Stimulated activated naive CD8-positive, alpha-beta T cell treated with anti-CD3 and anti-CD28 coated beads, Interleukin-15, Interleukin-2, amounts not matched to agents 100 ng/mL and 50 ng/mL, for 24 hours (primary cell): ENCODE results near the gene WFDC12.

Source experiments
- H3K27ac Mint-ChIP-seq: one replicate; pipeline ENCODE4 v1.8.0; 2021; ENCODE audit warnings: mild to moderate bottlenecking, mixed read lengths
- H3K27me3 Mint-ChIP-seq: one replicate; pipeline ENCODE4 v1.8.0; 2021; ENCODE audit warnings: mixed read lengths
- H3K36me3 Mint-ChIP-seq: one replicate; pipeline ENCODE4 v1.8.0; 2021; ENCODE audit warnings: low read depth, mixed read lengths
- H3K4me1 Mint-ChIP-seq: one replicate; pipeline ENCODE4 v1.8.0; 2021; ENCODE audit warnings: low read depth, mixed read lengths
- H3K4me3 Mint-ChIP-seq: one replicate; pipeline ENCODE4 v1.8.0; 2021; ENCODE audit warnings: mild to moderate bottlenecking, mixed read lengths
- H3K9me3 Mint-ChIP-seq: one replicate; pipeline ENCODE4 v1.8.0; 2021; ENCODE audit warnings: mixed read lengths

WFDC12 gene

GRCh38 chr20:45105317-45105716 lies 18.9 kb downstream of the WFDC12 start:
- no peaks in the 10 kb centered on the region for H3K9me3 Mint-ChIP-seq
- H3K27me3 Mint-ChIP-seq: peaks cover 32% of the 10 kb centered on the region
- no peak overlapping the region for H3K4me3 Mint-ChIP-seq
- H3K36me3 Mint-ChIP-seq: no peaks in the 10 kb centered on the region
- no peak overlapping the region for H3K27ac Mint-ChIP-seq
- H3K4me1 Mint-ChIP-seq: no peaks in the 10 kb centered on the region

GRCh38 chr20:45104786-45105185 lies 19.5 kb downstream of the WFDC12 start:
- H3K4me1 Mint-ChIP-seq: no peaks in the 10 kb centered on the region
- H3K4me3 Mint-ChIP-seq: no peak overlapping the region
- H3K27me3 Mint-ChIP-seq: peaks cover 37% of the 10 kb centered on the region
- no peaks in the 10 kb centered on the region for H3K9me3 Mint-ChIP-seq
- H3K36me3 Mint-ChIP-seq: no peaks in the 10 kb centered on the region
- no peak overlapping the region for H3K27ac Mint-ChIP-seq

GRCh38 chr20:45103072-45103471 lies 21.2 kb downstream of the WFDC12 start:
- H3K27ac Mint-ChIP-seq: no peak overlapping the region
- H3K4me3 Mint-ChIP-seq: no peak overlapping the region
- H3K27me3 Mint-ChIP-seq: peaks cover 50% of the 10 kb centered on the region
- H3K36me3 Mint-ChIP-seq: no peaks in the 10 kb centered on the region
- H3K4me1 Mint-ChIP-seq: peaks cover 6% of the 10 kb centered on the region
- H3K9me3 Mint-ChIP-seq: no peaks in the 10 kb centered on the region

GRCh38 chr20:45101333-45101850 lies 22.9 kb downstream of the WFDC12 start:
- peaks cover 55% of the 10 kb centered on the region for H3K27me3 Mint-ChIP-seq
- no peaks in the 10 kb centered on the region for H3K36me3 Mint-ChIP-seq

GRCh38 chr20:45100563-45101245 lies 23.6 kb downstream of the WFDC12 start, which contains the start of gene KCNS1:
Gene KCNS1 (minus strand): TSS chr20:45101127. CDS start chr20:45099236, 1,891 bp downstream.
- Mint-ChIP-seq H3K27ac (no peak within 1 kb of the TSS), H3K9me3 (no peaks in the 10 kb centered on the region), H3K27me3 (peaks cover 55% of the 10 kb centered on the region), H3K36me3 (no peaks in the 10 kb centered on the region), H3K4me3 (no peak within 1 kb of the TSS), H3K4me1 (peaks cover 11% of the 10 kb centered on the region)

More at GRCh38 chr20:45101333-45101850, 22.9 kb downstream of the WFDC12 start:
- Mint-ChIP-seq H3K4me3 (no peak overlapping the region), H3K9me3 (no peaks in the 10 kb centered on the region), H3K27ac (no peak overlapping the region), H3K4me1 (peaks cover 11% of the 10 kb centered on the region)

- peaks cover 47% of the 10 kb centered on the region for H3K27me3 Mint-ChIP-seq
- H3K9me3 Mint-ChIP-seq: no peaks in the 10 kb centered on the region
- H3K27ac Mint-ChIP-seq: no peak overlapping the region
- H3K36me3 Mint-ChIP-seq: no peaks in the 10 kb centered on the region
- H3K4me3 Mint-ChIP-seq: no peak overlapping the region
- peaks cover 11% of the 10 kb centered on the region for H3K4me1 Mint-ChIP-seq
These were observed 26.0 kb downstream of the WFDC12 start for GRCh38 chr20:45098103-45098773.

GRCh38 chr20:45097485-45098102 lies 26.7 kb downstream of the WFDC12 start:
- H3K36me3 Mint-ChIP-seq: no peaks in the 10 kb centered on the region
- peaks cover 11% of the 10 kb centered on the region for H3K4me1 Mint-ChIP-seq
- peak overlapping the region; percentile 61 for H3K4me3 Mint-ChIP-seq
- peaks cover 44% of the 10 kb centered on the region for H3K27me3 Mint-ChIP-seq
- no peak overlapping the region for H3K27ac Mint-ChIP-seq
- no peaks in the 10 kb centered on the region for H3K9me3 Mint-ChIP-seq

GRCh38 chr20:45096781-45097180 lies 27.5 kb downstream of the WFDC12 start:
- peaks cover 11% of the 10 kb centered on the region for H3K4me1 Mint-ChIP-seq
- H3K36me3 Mint-ChIP-seq: no peaks in the 10 kb centered on the region
- H3K27me3 Mint-ChIP-seq: peaks cover 40% of the 10 kb centered on the region
- H3K27ac Mint-ChIP-seq: no peak overlapping the region
- H3K4me3 Mint-ChIP-seq: no peak overlapping the region
- no peaks in the 10 kb centered on the region for H3K9me3 Mint-ChIP-seq

- Mint-ChIP-seq H3K36me3 (peaks cover 4% of the 10 kb centered on the region), H3K27ac (no peak overlapping the region), H3K27me3 (peaks cover 33% of the 10 kb centered on the region)
These were observed 28.4 kb downstream of the WFDC12 start for GRCh38 chr20:45095805-45096238.

GRCh38 chr20:45094864-45095574 lies 29.2 kb downstream of the WFDC12 start:
- no peak overlapping the region for H3K27ac Mint-ChIP-seq
- peaks cover 11% of the 10 kb centered on the region for H3K4me1 Mint-ChIP-seq
- H3K36me3 Mint-ChIP-seq: peaks cover 11% of the 10 kb centered on the region
- H3K4me3 Mint-ChIP-seq: no peak overlapping the region
- peaks cover 27% of the 10 kb centered on the region for H3K27me3 Mint-ChIP-seq
- H3K9me3 Mint-ChIP-seq: no peaks in the 10 kb centered on the region

More at GRCh38 chr20:45095805-45096238, 28.4 kb downstream of the WFDC12 start:
- peaks cover 11% of the 10 kb centered on the region for H3K4me1 Mint-ChIP-seq
- H3K4me3 Mint-ChIP-seq: no peak overlapping the region
- no peaks in the 10 kb centered on the region for H3K9me3 Mint-ChIP-seq

GRCh38 chr20:45094201-45094600 lies 30.1 kb downstream of the WFDC12 start:
- H3K4me3 Mint-ChIP-seq: no peak overlapping the region
- peaks cover 11% of the 10 kb centered on the region for H3K4me1 Mint-ChIP-seq
- peaks cover 19% of the 10 kb centered on the region for H3K27me3 Mint-ChIP-seq
- no peaks in the 10 kb centered on the region for H3K9me3 Mint-ChIP-seq
- no peak overlapping the region for H3K27ac Mint-ChIP-seq
- peaks cover 11% of the 10 kb centered on the region for H3K36me3 Mint-ChIP-seq

GRCh38 chr20:45092898-45093297 lies 31.4 kb downstream of the WFDC12 start:
- H3K9me3 Mint-ChIP-seq: no peaks in the 10 kb centered on the region
- peaks cover 11% of the 10 kb centered on the region for H3K27me3 Mint-ChIP-seq
- no peak overlapping the region for H3K27ac Mint-ChIP-seq
- peaks cover 6% of the 10 kb centered on the region for H3K4me1 Mint-ChIP-seq
- H3K36me3 Mint-ChIP-seq: peaks cover 14% of the 10 kb centered on the region
- H3K4me3 Mint-ChIP-seq: no peak overlapping the region

GRCh38 chr20:45091366-45091765 lies 32.9 kb downstream of the WFDC12 start:
- H3K4me3 Mint-ChIP-seq: no peak overlapping the region
- H3K27ac Mint-ChIP-seq: no peak overlapping the region
- peaks cover under 1% of the 10 kb centered on the region for H3K27me3 Mint-ChIP-seq
- H3K36me3 Mint-ChIP-seq: peaks cover 28% of the 10 kb centered on the region
- no peaks in the 10 kb centered on the region for H3K4me1 Mint-ChIP-seq
- no peaks in the 10 kb centered on the region for H3K9me3 Mint-ChIP-seq

- Mint-ChIP-seq H3K4me3 (no peak overlapping the region), H3K36me3 (peaks cover 37% of the 10 kb centered on the region), H3K9me3 (no peaks in the 10 kb centered on the region), H3K27ac (no peak overlapping the region), H3K4me1 (no peaks in the 10 kb centered on the region), H3K27me3 (no peaks in the 10 kb centered on the region)
These were observed 33.8 kb downstream of the WFDC12 start for GRCh38 chr20:45090481-45090880.
